ENCODE measurements around the gene C4BPA.

DNA sequence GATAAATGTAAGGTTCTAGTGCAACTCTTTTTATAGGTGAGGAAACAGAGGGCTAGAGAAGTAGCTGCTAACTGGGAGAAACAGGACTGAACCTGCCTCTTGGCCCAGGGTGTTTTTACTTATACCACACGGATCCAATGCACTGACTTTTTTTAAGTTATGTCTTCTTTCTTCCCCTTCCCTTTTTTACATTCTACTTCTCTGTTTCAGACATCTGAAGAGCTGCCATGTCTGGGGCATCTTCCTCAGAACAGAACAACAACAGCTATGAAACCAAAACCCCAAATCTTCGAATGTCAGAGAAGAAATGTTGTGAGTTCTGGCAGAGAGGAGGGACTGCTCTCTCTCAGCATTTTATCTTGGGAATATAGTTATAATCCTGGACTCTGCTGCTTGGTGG lies 49.5 kb upstream of the C4BPA start:
- TF ChIP-seq, protein P1, sequence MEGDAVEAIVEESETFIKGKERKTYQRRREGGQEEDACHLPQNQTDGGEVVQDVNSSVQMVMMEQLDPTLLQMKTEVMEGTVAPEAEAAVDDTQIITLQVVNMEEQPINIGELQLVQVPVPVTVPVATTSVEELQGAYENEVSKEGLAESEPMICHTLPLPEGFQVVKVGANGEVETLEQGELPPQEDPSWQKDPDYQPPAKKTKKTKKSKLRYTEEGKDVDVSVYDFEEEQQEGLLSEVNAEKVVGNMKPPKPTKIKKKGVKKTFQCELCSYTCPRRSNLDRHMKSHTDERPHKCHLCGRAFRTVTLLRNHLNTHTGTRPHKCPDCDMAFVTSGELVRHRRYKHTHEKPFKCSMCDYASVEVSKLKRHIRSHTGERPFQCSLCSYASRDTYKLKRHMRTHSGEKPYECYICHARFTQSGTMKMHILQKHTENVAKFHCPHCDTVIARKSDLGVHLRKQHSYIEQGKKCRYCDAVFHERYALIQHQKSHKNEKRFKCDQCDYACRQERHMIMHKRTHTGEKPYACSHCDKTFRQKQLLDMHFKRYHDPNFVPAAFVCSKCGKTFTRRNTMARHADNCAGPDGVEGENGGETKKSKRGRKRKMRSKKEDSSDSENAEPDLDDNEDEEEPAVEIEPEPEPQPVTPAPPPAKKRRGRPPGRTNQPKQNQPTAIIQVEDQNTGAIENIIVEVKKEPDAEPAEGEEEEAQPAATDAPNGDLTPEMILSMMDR (IDR thresholded peaks at IDR 0.05; ENCODE audit: low read length), result no peak
- TF ChIP-seq EZH2phosphoT487 (IDR thresholded peaks at IDR 0.05; ENCODE audit: low read length) (no peak), EZH2 (optimal IDR thresholded peaks at IDR 0.05; ENCODE audit: low read depth, low read length) (no peak)
